HFF-Myc (cell line): Measurements from ENCODE around the gene C13orf42.

Experiments
- DNase-seq: peaks from one replicate; pipeline ENCODE4 v3.0.0-alpha.2; 2011; ENCODE audit warnings: low read depth; ENCODE audit errors: extremely low read depth
- H3K4me3 ChIP-seq: replicated peaks from 2 replicates; pipeline ENCODE4 v1.5.1; 2011; ENCODE audit warnings: low read depth, mild to moderate bottlenecking, control low read depth, low read length
- CTCF ChIP-seq: IDR thresholded peaks from 2 replicates; pipeline ENCODE4 v1.5.1; 2012; ENCODE audit warnings: mild to moderate bottlenecking, low read depth, low read length, control low read depth; ENCODE audit errors: missing control alignments

C13orf42 gene

GRCh38 chr13:51111174-51111573, at the start of gene C13orf42:
Gene C13orf42, minus strand, starts transcription at chr13:51111274. Its CDS starts 65 bp downstream, at chr13:51111209.
- no peak within 1 kb of the TSS for H3K4me3 ChIP-seq
- TF ChIP-seq CTCF, result no peak
- DNase-seq, result no peak

GRCh38 chr13:51158880-51159518, 47.9 kb upstream of the C13orf42 start:
- no peak for TF ChIP-seq CTCF
- DNase-seq, result no peak
- H3K4me3 ChIP-seq, result no peak overlapping the region

GRCh38 chr13:51158365-51158764, 47.3 kb upstream of the C13orf42 start:
- no peak for DNase-seq
- H3K4me3 ChIP-seq, result no peak overlapping the region
- no peak for TF ChIP-seq CTCF

- TF ChIP-seq CTCF, result no peak
- DNase-seq, result no peak
- H3K4me3 ChIP-seq, result no peak overlapping the region
Observed at GRCh38 chr13:51156648-51157047, 45.6 kb upstream of the C13orf42 start.

GRCh38 chr13:51155776-51156515, 44.9 kb upstream of the C13orf42 start:
- no peak for DNase-seq
- no peak overlapping the region for H3K4me3 ChIP-seq

GRCh38 chr13:51155161-51155560, 44.1 kb upstream of the C13orf42 start:
- no peak for DNase-seq
- TF ChIP-seq CTCF, result no peak
- no peak overlapping the region for H3K4me3 ChIP-seq

More at GRCh38 chr13:51155776-51156515, 44.9 kb upstream of the C13orf42 start:
- TF ChIP-seq CTCF, result no peak
